A549 (cell line): ENCODE measurements around the gene RPL31.

ENCODE experiments used
- CEBPB ChIP-seq, 2 experiments: fragments of >200 bp in 1 of 2; sonication (Bioruptor Twin) in 1 of 2; formaldehyde crosslinking in 1 of 2; IDR thresholded peaks; 2 replicates each; pipeline ENCODE4 v1.6.1; 2012 to 2016
- TF ChIP-seq, protein P1 (sequence below): IDR thresholded peaks from 2 replicates; pipeline ENCODE4 v1.6.1; 2012

DNA sequence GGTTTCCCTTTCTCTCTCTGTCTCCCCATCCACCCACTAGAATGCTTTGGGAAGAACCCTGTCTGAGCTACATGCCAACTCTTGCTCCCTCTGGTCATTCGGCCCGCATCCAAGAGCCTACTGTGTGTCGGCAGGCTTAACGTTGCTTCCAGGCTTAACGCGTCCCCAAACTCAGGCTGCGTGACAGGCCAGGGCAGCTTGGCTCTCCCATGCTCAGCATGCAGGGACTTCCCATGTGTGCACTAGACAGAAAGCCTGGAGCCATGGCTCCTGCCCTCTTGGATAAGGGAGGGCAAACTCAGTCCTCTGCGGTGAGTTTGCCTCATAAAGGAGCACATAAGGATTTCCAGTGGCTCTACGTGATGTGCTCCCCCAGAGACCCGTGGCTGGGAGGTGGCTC is 43.2 kb downstream of the RPL31 start:
- no peak for TF ChIP-seq CEBPB (IDR thresholded peaks at IDR 0.05)
- TF ChIP-seq, protein P1, sequence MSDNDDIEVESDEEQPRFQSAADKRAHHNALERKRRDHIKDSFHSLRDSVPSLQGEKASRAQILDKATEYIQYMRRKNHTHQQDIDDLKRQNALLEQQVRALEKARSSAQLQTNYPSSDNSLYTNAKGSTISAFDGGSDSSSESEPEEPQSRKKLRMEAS: no peak
